Stimulated activated CD4-positive, alpha-beta T cell treated with anti-CD3 and anti-CD28 coated beads, Interleukin-12 subunit alpha, Interleukin-12 subunit beta, amount 100 ng/mL, for 24 hours (primary cell): Measurements from ENCODE around the gene DPYD.

Experiments
- DNase-seq, 2 experiments: peaks; one replicate each; pipeline ENCODE4 v3.0.0-alpha.2; 2020; ENCODE audit warnings: low read depth in 2 of 2

DPYD gene

DNA sequence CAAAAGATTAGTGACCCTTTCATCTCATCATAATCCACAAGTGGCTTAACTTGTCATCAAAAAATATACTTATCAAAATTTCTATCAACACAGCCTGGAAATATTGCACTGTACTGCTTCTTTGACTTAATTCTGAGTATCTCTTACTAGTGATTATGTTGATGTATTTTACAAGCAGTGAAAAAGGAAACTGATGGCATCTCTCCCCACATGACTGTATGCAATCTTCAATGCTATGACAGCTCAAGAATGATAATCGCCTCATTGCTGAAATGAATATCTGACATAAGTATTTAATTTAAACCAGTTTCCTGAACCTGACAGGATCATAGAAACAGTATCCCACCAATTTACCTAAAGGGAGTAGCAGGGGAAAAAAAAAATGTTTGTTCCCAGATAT is 79.5 kb downstream of the DPYD start:
- DNase-seq = no peak

DNA sequence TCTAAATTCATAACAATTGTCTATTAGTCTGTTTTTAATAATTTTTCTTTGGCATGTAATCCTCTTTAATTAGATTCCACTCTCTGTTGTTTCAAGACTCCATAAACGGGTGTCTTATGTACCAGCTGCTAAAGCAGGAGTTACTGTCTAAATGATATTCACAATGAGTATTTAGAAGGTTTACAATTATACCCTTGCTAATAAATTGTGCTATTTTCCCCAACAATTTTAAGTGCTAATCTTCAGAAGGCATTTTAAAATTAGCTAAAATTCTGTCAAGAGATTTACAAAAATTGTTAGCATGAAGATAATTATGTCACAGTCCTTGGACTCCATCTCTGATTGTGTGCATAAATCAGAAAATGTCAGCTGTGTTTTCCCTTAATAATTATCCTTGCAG is 83.7 kb downstream of the DPYD start:
- no peak for DNase-seq

DNA sequence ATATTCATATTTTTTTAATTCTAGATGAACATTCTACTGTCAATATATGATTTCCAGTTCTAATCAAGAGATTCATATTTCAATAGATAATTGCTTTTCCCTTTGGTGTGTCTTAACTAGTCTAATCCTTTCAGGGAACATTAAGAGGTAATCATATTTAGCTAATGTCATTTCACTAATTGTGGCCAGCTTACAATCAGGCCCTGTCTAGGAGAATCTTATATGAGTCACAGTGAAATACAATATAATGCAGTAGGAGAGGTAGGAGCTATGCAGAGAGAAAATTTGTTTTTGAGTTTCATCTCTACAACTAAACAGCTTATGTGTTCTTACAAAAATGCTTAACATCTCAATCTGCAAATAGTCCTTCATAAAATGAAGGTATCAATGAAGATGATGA is 85.9 kb downstream of the DPYD start:
- DNase-seq = no peak

DNA sequence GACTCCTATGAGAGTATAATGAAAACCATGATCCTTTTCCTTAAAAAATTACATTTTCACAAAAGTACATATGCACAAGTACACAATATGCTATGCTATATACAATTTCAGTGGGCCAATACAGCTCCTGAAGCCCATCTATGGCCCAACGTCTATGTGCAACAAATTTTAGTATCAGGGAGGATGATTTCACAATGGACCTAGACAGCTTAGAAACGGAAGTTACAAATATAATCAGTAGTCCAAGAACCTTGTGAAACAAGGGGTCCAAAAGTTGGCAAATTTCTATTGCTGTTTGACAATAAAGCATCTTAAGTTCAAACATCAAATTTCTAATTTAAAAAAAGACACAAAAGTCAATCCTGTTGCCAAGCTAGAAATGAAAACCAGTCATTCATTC is 87.0 kb downstream of the DPYD start:
- DNase-seq = no peak

DNA sequence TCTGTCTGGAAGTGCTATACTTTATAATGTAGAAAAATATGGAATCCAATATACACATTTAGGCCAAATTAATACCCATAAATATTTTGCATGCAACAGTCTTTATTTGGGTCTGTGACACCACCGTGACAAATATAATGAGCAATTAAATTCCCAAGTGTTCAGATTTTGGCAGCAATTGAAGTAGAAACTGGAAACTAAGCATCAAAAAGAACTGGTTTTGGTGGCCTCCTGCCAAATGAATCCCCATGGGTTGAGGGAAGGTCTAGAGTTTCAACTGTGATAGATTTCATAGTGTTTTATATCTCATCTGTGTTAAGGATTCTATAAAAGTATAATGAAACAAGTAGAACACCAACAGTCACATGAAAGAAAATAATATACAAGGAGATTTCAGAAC is 88.4 kb downstream of the DPYD start:
- no peak for DNase-seq

DNA sequence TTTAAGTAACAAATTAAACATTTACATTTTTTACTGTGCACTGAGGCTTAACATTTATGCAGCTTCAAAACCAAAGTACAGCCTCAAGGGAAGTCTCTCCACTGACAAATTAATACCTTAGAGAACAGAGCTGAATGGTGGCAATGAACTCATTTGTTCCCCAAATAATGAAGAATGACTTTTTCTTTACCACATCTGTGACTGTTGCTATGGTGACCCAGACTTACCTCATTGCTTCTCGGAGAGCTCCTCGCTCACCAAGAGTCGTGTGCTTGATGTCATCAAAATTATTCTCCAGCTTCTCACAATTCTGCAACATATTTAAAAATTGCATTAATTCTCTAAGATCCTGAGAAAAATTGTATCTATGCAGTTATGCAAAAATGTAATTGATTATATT is 92.9 kb downstream of the DPYD start:
- DNase-seq = no peak

DNA sequence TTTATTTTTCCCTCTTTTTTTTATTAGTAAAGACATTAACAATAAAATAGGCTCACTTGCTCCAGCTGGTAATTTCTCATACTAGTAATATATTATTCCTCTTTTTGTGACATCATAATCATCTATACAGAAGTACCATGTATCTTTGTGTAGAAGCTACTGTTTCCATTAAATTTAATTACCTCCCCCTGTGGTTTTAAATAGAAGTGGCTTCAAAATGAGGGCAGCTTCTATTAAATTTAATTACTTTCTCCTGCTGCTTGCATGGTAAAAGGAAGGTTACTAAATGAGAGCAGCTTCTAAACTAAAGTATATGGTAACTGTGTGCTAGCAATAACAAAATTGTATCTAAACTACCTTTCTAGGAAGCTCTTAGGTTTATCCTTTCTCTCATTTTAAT is 94.0 kb downstream of the DPYD start:
- DNase-seq = no peak

DNA sequence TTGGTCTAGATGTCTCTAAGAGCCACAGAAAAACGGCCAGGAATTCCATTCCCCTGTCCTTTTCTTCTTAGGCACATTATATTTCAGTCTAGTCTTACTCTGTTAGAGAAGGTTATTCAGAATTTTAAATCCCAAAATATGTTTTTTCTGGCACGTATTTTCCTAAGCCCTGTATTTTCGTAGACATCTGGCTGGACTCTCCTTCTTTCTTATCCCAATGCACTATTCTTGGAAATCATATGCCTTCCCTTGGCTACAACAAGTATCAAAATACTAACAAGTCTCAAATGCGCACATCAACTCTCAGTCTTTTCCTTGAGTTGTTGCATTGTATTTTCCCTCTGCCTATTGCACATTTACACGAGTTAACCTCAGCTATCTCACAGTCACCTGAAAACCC is 96.2 kb downstream of the DPYD start:
- no peak for DNase-seq

DNA sequence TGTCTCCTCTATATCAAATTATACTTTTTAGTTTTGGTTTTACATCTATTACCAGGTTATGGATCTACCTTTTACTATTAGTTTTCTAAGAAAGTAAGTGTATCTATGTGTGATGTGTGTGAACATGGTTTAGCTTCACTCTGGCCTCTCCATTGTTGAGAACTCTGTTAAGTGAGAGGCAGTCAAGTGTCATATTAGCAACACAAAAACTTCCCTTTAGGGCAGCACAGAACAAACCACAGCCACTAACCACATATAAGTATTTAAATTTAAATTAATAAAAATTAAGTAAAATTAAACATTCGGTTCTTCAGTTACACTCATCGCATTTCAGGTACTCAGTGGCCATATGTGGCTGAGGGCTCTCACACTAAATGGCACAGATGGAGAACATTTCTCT is 96.6 kb downstream of the DPYD start:
- DNase-seq = no peak

DNA sequence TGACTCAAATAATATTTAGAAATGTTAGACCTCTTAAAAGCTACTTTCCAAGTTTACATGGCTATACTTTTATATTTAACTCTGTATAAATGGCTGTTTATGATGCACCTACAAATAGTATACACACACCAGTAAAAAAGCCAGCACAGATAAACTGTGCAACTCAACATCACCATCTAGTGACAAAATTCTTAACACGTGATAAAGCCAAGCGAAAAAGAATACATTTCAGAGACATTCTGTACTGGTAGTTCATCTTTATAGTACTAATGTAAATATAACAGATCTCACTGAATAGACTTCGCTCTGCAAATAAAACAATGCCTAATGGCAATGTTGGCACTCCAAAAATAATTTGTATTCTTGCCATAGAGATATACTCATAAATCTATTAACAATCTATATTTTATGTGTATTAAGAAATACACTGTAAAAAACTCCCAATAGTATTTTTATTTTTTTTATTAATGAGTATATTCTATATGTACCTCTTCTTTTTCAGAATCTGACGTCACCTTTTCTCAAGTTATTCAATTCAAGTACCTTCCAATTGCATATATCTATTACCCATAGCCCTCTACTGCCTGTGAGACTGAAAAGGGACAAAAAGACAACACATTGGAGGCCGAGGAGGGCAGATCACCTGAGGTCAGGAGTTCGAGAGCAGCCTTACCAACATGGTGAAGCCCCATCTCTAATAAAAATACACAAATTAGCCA is 100.2 kb downstream of the DPYD start:
- no peak for DNase-seq

DNA sequence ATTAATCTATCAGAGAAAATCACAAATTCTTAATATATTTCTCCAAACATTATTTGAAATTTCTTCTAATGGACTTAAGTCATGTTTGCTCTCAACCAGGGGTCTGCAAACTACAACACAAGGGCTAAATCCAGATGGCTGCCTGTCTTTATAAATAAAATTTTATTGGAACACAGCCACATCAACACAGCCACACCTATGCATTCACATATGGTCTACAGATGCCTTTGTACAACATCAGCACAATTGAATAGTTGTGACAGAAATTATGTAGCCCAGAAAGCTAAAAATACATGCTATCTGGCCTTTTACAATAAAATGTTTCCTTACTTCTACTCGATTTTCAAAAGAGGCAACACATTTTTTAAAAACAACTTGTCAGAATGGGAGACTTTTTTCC is 103.9 kb downstream of the DPYD start:
- no peak for DNase-seq

DNA sequence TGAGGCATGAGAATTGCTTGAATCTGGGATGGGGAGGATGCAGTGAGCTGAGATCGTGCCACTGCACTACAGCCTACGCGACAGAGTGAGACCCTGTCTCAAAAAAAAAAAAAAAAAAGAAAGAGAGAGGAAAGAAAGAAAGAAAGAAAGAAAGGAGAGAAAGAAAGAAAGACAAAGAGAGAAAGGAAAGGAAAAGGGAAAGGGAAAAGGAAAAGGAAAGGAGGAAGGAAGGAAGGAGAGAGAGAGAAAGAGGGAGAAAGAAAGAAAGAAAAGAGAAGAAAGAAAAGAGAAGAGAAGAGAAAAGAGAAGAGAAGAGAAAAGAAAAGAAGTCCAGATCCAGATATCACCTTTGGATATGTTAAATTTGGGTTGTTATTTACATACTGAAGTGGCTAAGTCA is 106.0 kb downstream of the DPYD start:
- DNase-seq = no peak

DNA sequence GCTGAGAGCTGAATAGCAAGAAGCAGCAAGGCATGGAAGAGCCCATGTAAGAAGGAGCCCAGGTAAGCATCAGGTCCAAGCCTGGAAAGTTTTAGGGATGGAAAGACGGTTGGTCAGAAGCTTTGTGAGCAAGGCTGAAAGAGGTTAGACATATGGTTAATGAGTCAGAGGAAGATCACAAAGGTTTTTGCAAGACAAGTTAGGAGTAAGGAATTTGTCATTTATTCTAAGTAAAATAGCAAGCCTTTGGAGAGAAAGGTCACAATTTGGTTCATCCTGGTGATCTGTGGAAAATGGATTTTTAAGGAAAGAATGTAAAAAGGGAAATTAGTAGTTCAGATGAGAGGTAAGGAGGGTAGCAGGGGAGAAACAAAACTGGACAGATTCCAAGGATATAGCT is 106.7 kb downstream of the DPYD start:
- no peak for DNase-seq

DNA sequence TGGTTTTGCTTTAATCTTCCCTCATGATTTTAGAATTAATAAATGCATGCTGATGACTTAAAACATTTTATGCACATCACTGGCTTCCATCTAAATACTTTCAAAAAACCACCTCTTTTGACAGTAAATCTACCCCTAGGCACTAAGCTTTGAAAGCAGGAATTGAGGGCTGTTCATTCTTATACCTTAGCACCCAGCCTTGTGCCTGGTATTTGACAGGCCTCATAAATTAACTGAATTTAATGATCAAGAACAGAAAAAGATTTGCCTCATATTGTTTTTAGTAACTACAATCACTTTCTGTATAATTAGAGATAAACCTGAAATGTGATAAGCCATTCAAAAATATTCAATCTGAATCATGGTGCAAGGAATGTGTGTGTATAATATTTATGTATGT is 108.8 kb downstream of the DPYD start:
- no peak for DNase-seq

DNA sequence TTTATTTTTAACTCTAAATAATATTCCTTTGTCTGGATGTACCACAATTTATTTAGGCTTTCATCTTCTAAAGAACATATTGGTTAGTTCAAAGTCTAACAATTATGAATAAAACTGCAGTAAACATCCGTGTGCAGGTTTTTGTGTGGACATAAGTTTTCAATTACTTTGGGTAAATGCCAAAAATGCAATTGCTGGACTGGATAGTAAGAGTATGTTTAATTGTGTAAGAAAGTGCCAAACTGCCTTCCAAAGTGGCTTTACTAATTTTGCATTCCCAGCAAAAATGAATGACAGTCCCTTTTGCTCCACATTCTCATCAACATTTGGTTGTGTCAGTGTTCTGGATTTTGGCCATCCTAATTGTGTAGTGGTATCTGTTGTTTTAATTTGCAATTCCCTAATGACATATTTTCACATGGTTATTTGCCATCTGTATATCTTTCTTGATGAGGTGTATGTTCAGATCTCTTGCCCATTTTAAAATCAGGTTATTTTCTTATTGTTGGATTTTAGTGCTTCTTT is 113.8 kb downstream of the DPYD start:
- no peak for DNase-seq

DNA sequence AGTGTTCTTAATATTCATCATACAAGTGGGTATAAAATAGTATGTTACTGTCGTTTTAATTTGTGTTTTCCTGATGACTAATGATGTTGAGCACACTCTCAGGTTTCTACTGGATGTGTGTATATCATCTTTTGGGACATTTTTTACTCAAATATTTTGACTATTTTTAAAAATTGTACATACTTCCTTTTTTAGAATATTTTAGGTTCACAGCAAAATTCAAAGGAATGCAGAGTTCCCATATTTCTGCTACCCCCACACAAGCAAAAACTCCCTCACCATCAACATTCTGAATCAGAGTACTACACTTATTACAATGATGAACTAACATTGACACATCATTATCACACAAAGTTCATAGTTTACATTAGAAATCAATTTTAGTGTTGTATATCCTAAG is 114.5 kb downstream of the DPYD start:
- no peak for DNase-seq

DNA sequence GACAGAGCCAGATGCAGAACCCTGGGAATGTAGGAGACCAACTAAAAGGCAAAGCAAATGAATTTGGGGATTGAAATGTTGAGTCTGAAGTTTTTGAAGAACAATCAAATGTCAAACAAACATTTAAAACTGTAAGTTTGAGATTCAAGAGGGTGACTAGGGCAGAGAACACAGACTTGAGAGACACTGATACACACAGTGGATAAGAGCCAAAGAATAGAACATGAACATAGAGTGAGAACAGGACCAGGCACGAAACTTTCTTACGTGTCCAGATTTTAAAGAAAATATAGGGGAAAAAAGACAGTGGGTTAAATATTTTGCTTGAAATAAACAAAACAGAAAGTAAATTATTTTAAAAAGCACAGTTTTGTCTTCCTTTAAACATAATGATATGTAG is 115.7 kb downstream of the DPYD start:
- DNase-seq = no peak

DNA sequence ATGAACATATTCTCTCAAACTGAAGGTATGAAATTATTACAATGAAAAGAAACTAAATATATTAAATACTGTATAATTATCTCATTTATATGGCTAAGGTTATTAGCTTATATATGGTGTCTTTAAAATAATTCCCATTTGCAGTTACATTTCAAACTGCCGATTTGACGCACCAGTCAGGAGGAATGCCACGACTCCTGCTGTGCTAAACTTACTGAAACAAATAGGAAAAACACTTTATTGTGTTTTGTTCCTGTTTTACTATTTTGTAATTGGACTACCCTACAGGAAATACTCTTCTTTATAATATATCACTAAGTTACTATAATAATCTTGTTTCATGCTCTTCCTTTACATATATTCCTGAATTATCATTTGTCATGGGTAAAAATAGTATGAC is 117.8 kb downstream of the DPYD start:
- DNase-seq = no peak

DNA sequence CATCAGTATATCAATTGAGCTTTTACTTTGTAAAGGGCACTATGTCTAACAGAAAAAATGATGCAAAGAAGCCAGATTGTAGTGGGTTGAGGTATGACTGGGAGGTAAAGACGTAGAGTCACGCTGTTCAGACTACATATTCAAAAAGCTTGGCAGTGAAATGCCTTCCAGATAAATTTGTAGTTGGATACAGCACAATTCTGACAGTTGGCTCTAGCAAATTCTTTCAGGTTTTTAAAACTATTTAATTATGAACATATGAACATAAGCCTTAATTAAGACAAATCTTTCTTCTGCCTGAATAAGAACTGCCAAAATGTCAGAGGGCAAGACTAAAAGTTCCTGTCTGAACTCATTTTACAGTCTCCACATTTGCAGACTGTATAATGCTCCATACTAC is 118.8 kb downstream of the DPYD start:
- DNase-seq = no peak

DNA sequence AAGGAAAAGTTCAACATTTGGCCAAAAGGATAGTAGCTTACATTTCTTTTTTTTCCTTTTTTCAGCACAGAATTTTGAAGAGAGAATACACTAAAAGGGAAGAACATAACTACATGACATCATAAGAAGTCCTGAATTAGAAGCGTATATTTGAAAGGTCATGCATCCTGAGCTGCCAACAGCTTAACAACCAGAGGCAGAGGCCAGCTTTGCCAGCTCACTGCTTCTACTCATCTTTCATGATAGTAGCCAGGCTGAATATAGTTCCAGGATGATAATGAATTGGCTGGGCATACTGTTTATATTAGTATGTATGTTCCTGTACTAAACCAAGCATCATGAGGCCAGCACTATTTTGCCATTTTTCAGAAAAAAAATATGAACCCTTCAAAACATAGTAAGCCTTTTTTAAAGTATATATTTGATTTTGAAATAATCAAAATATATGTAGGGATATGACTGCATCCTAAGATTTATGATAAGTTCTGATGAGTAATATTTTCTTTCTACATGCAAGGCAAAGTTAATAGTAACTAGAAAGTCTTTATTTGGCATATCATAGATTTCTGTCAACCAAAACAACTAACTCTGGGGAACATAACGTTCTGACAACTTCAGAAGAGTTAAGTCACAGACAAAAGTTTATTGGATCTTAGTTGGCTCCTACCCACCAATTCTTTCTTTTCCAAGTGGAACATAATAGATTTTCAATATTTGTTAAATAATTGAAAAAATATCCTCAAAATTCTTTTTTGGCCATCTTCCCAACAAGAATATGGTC is 123.2 kb downstream of the DPYD start:
- DNase-seq = no peak

DNA sequence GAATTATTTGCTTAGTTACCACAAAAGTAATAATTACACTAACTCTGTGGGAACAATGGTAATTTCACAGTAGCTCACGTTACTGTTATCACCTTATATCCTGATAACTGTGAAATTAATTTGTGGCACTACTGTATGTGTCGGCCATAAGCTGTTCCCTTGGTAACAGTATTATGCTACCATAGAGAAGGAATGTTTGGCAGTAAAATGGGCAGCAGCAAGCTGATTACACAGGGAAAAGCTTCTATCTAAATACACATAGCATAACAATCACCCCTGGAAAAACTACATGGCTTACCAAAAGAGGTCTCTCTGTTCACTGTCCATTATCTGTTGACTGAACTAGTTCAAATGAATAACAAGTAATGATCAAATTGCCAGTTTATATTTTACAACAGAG is 124.1 kb downstream of the DPYD start:
- DNase-seq = no peak

DNA sequence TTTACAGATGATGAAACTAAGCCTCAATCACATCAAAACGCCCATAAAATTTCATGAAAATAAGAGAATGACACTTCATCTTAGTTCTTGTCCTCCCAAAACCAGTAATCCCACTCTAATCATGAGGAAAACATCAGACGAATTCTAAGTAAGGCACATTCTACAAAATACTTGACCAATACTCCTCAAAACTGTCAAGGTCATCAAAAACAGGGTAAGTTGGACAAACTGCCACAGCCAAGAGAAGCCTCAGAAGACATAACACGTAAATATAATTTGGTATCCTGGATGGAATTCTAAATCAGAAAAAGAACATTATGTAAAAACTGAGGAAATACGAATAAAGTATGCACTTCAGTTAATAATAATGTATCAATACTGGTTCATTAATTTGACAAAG is 128.2 kb downstream of the DPYD start:
- DNase-seq = no peak

DNA sequence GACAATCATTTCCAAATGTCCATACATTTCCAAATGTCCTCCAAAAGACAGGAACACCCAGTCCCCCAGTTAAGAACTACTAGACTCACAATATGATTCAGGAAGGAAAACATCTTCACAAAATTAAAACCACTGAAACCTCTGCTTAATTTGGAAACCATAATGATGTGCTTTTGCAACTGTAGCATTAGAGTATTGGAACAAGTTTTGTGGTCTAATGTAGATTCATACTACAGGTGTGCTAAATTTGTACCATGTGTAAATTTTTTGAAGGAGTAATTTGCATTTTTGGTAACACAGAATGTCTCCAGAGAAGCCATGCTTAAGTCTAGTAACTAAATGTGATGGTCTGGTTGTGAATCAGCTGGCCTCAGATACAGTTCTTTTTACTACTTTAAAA is 129.6 kb downstream of the DPYD start:
- no peak for DNase-seq

DNA sequence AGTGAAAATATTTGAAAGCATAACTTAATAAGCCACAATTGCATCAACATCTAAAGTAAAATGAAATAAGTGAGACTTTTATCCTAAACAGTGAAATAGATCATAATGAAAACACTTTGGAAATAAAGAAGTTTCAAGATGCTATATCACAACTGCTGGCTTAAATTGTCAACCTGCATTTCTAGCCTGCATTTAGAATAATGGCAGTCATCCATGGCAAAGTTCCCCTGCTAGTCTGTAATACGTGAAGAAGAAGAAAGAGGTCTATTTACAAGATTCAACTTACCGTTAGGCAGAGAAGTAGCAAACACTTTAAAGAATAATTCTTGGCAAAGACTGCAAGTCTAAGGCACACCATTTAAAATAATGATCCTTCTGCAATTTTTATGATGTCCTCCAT is 133.6 kb downstream of the DPYD start:
- no peak for DNase-seq
